ENCODE results near the gene ABL2.

GRCh38 chr1:179079113-179079761, 150.2 kb downstream of the ABL2 start:
- no peak for TF ChIP-seq GATA3 (IDR thresholded peaks at IDR 0.05; ENCODE audit: low read depth, low read length)
- TF ChIP-seq GATA2 (IDR thresholded peaks at IDR 0.05; ENCODE audit: low read depth, low read length) = no peak

All from SH-SY5Y (cell line).